Karpas-422 (cell line): Measurements from ENCODE around the gene FIGN. TPM values are rescaled to one million over a fixed set of nuclear protein-coding genes. Genes with fewer than 3 reads are reported as not detected.

Experiments used
- DNase-seq: peaks from one replicate; pipeline ENCODE4 v3.0.0-alpha.2; 2015
- H2AFZ ChIP-seq: fragments of 200-600 bp; sonication (generic); 2 replicates; pipeline ENCODE4 v1.6.1; 2014; ENCODE audit warnings: antibody characterized with exemption, low read length, mixed read lengths
- H3K27ac ChIP-seq: fragments of 200-600 bp; sonication (generic); 2 replicates; pipeline ENCODE4 v1.5.1; 2014; ENCODE audit warnings: mild to moderate bottlenecking, low read length, moderate library complexity
- H3K27me3 ChIP-seq: fragments of 200-600 bp; sonication (generic); 2 replicates; pipeline ENCODE4 v1.6.1; 2014; ENCODE audit warnings: low read length, mixed read lengths
- H3K36me3 ChIP-seq: fragments of 200-600 bp; sonication (generic); 2 replicates; pipeline ENCODE4 v1.6.1; 2014; ENCODE audit warnings: low read length, mixed read lengths; ENCODE audit not compliant: insufficient read depth
- H3K4me1 ChIP-seq: fragments of 200-600 bp; sonication (generic); 2 replicates; pipeline ENCODE4 v1.6.1; 2014; ENCODE audit warnings: mild to moderate bottlenecking, low read length, mixed read lengths
- H3K4me2 ChIP-seq: fragments of 200-600 bp; sonication (generic); 2 replicates; pipeline ENCODE4 v1.6.1; 2014; ENCODE audit warnings: low read length, low read depth, mild to moderate bottlenecking; ENCODE audit not compliant: poor library complexity, severe bottlenecking
- H3K4me3 ChIP-seq: fragments of 200-600 bp; sonication (generic); 2 replicates; pipeline ENCODE4 v1.5.1; 2014; ENCODE audit warnings: mild to moderate bottlenecking, antibody characterized with exemption, low read length, mixed read lengths
- H3K79me2 ChIP-seq: fragments of 200-600 bp; sonication (generic); 2 replicates; pipeline ENCODE4 v1.6.1; 2014; ENCODE audit warnings: mild to moderate bottlenecking, low read length, mixed read lengths
- H3K9ac ChIP-seq: fragments of 200-600 bp; sonication (generic); 2 replicates; pipeline ENCODE4 v1.6.0; 2014; ENCODE audit warnings: low read length
- H3K9me2 ChIP-seq: fragments of 200-600 bp; sonication (generic), shearing (Covaris generic); replicated peaks from 2 replicates; pipeline ENCODE4 v1.6.0; 2014; ENCODE audit warnings: mild to moderate bottlenecking, low read length, moderate library complexity; ENCODE audit not compliant: insufficient read depth
- H3K9me3 ChIP-seq: fragments of 300-700, 200-600 bp; sonication (generic); 2 replicates; pipeline ENCODE4 v1.6.1; 2014; ENCODE audit warnings: low read length, mixed read lengths
- H4K20me1 ChIP-seq: fragments of 200-600 bp; sonication (generic); 2 replicates; pipeline ENCODE4 v1.6.1; 2014; ENCODE audit warnings: mild to moderate bottlenecking, antibody characterized with exemption, low read length, low read depth; ENCODE audit not compliant: insufficient read depth
- total RNA-seq: library from RNA; depleted of rRNA; stranded (reverse); fragments of >200 nt; shearing (Covaris generic); gene quantifications from 2 replicates; pipeline ENCODE4 v1.2.3, GENCODE V29; 2014; ENCODE audit warnings: low replicate concordance

The FIGN gene
- total RNA-seq, 1 experiment from 2014 or later = not detected

DNA sequence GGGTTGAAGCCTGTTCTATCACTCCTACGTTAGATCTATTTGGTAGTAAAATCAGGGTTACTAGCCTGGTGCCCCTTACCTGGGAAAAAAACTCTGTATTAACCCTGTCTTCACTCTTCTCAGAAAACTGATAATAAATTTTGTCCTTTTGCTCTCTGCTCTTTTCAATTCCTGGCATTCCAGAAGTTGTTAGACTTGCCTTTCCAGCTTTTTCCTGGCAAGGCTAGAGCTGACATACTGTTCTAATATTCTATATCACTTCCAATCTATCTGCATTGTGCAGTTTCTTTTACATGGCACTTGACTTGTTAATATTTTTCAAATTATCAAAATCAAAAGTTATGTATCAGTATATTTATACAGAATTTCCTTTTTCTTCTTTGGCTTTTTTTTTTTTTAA lies 162.2 kb downstream of the FIGN start:
- H4K20me1 ChIP-seq = no peaks in the 10 kb centered on the region
- H3K9ac ChIP-seq = no peak overlapping the region
- H3K27me3 ChIP-seq = no peaks in the 10 kb centered on the region
- DNase-seq = no peak
- no peak overlapping the region for H3K4me3 ChIP-seq
- H3K79me2 ChIP-seq = no peaks in the 10 kb centered on the region
- H3K9me2 ChIP-seq = no peaks in the 10 kb centered on the region
- no peak overlapping the region for H3K4me2 ChIP-seq
- no peaks in the 10 kb centered on the region for H3K36me3 ChIP-seq
- no peaks in the 10 kb centered on the region; the same call in 1 of the 2 replicates for H3K9me3 ChIP-seq
- H3K4me1 ChIP-seq = peaks cover 4% of the 10 kb centered on the region
- H2AFZ ChIP-seq = no peak overlapping the region
- no peak overlapping the region for H3K27ac ChIP-seq

DNA sequence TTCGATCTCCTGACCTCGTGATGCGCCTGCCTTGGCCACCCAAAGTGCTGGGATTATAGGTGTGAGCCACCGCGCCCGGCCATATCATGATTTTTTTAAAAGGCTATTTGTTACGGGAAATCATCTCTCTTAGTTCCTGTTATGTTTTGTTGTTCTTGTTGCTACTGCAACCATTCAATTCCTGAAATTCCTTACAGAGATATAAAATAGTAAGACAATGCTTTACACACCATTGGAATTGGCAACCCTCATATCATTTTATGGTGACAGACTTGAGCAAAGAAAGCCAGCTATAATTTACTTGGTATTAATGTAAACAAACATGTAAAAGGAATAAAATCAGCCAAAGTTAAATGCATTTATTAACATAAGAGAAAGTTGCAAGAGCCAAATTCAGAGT lies 163.0 kb downstream of the FIGN start:
- no peak overlapping the region for H3K4me3 ChIP-seq
- no peaks in the 10 kb centered on the region; the same call in 1 of the 2 replicates for H3K9me3 ChIP-seq
- no peaks in the 10 kb centered on the region for H3K36me3 ChIP-seq
- no peak for DNase-seq
- H4K20me1 ChIP-seq = no peaks in the 10 kb centered on the region
- H3K9me2 ChIP-seq = no peaks in the 10 kb centered on the region
- no peak overlapping the region for H2AFZ ChIP-seq
- H3K27ac ChIP-seq = no peak overlapping the region
- peaks cover 4% of the 10 kb centered on the region for H3K4me1 ChIP-seq
- no peak overlapping the region for H3K4me2 ChIP-seq
- H3K79me2 ChIP-seq = no peaks in the 10 kb centered on the region
- no peak overlapping the region for H3K9ac ChIP-seq
- no peaks in the 10 kb centered on the region for H3K27me3 ChIP-seq

DNA sequence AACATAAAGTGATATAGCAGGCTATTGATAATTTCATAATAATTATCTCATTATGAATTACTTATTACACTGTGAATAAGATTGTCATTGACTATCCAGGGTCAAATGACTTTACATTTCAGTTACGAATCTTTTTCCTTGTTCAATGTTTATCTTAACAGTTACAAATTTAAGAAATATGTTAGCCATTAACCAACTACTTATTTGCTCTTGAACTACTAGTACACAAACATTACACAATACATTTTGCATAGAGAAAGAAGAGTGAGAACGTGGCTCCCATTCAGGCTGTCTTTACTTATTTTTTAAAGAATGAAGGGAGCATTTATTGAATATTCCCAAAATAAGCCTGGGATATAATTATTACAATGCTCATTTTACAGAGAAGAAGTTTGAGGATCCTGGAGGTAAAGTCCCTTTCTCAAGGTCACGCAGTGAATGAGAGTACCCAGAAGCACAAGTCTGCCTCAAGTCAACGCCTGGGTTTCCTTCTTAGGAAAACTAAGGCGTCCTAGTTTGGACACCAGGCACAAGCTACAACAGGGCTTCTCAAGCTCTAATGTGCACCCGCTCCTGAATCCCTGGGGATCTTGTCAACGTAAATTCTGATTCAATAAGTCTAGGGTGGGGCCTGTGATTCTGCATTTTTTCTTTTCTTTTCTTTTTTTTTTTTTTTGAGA lies 164.2 kb downstream of the FIGN start:
- Histone ChIP-seq H3K4me1 (peaks cover 4% of the 10 kb centered on the region), H3K27ac (no peak overlapping the region), H3K36me3 (no peaks in the 10 kb centered on the region), H3K79me2 (no peaks in the 10 kb centered on the region), H3K9me3 (no peaks in the 10 kb centered on the region; the same call in 1 of the 2 replicates), H3K4me3 (no peak overlapping the region), H2AFZ (no peak overlapping the region), H4K20me1 (no peaks in the 10 kb centered on the region), H3K9ac (no peak overlapping the region), H3K9me2 (no peaks in the 10 kb centered on the region), H3K4me2 (no peak overlapping the region), H3K27me3 (no peaks in the 10 kb centered on the region)
- DNase-seq = no peak

DNA sequence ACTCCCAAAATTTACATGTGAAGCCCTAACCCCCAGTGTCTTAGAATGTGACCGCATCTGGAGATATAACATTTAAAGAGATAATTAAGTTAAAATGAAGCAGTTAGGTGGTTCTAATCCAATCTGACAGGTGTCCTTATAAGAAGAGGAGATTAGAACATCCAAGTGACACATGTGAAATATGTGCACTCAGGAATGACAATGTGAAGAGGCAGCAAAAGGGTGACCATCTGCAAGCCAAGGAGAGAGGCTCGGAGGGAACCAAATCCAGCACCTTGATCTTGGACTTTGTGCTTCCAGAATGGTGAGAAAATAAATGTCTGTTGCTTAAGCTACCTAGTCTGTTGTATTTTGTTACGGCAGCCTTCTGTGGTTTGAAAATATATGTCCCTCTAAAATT lies 165.4 kb downstream of the FIGN start:
- no peak overlapping the region for H3K27ac ChIP-seq
- no peaks in the 10 kb centered on the region for H3K27me3 ChIP-seq
- no peaks in the 10 kb centered on the region for H3K36me3 ChIP-seq
- H3K9ac ChIP-seq = no peak overlapping the region
- no peaks in the 10 kb centered on the region for H3K79me2 ChIP-seq
- DNase-seq = no peak
- H3K9me2 ChIP-seq = no peaks in the 10 kb centered on the region
- H3K4me1 ChIP-seq = peaks cover 4% of the 10 kb centered on the region
- H4K20me1 ChIP-seq = no peaks in the 10 kb centered on the region
- no peaks in the 10 kb centered on the region; the same call in 1 of the 2 replicates for H3K9me3 ChIP-seq
- H3K4me2 ChIP-seq = no peak overlapping the region
- no peak overlapping the region for H2AFZ ChIP-seq
- no peak overlapping the region for H3K4me3 ChIP-seq

DNA sequence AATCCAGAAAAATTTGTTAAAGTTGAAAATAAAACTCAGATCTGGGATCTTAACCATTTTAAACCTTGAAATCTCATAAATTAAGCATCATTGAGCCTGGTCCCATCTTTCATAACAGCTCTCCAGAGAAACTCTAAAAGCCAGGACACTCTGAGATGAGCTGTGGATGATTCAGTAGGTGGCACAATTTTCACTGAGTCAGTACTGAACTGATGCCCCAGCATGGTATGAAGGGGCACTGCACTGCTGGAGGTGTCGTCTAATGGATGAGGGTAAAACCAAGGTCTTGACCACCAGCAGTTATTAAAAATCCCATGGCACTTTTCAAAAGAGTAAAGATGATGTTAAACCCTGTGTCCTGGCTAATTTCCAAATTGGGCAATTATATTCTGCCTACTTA lies 170.6 kb downstream of the FIGN start:
- Histone ChIP-seq H3K9me2 (no peaks in the 10 kb centered on the region), H3K4me3 (no peak overlapping the region), H3K4me2 (no peak overlapping the region), H2AFZ (no peak overlapping the region), H3K4me1 (no peaks in the 10 kb centered on the region), H3K9ac (no peak overlapping the region), H4K20me1 (no peaks in the 10 kb centered on the region), H3K27me3 (no peaks in the 10 kb centered on the region), H3K79me2 (no peaks in the 10 kb centered on the region), H3K36me3 (no peaks in the 10 kb centered on the region), H3K9me3 (no peaks in the 10 kb centered on the region), H3K27ac (no peak overlapping the region)
- DNase-seq = no peak

DNA sequence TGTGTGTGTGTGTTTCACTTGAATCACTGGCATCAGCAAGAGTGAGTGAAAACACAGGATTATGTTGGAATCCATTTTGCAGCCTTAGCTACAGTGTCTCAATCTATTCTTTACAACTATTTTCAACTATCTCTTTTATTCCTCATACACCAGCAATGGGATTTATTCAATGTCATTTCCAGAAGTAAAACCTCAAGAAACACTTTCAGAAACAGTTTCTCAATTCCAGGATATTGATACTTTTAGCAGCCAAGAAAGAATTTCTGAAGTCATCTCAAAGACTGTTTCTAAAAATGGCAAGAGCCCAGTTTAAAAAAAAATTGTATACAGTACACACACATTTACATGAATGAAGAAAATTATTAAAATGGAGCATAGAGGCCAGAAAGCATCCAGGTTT lies 171.6 kb downstream of the FIGN start:
- H3K79me2 ChIP-seq = no peaks in the 10 kb centered on the region
- no peak overlapping the region for H3K4me2 ChIP-seq
- no peak for DNase-seq
- H3K9me2 ChIP-seq = no peaks in the 10 kb centered on the region
- no peaks in the 10 kb centered on the region for H3K4me1 ChIP-seq
- H3K4me3 ChIP-seq = no peak overlapping the region
- H4K20me1 ChIP-seq = no peaks in the 10 kb centered on the region
- H3K9ac ChIP-seq = no peak overlapping the region
- no peaks in the 10 kb centered on the region for H3K9me3 ChIP-seq
- H3K36me3 ChIP-seq = no peaks in the 10 kb centered on the region
- H3K27me3 ChIP-seq = no peaks in the 10 kb centered on the region
- H2AFZ ChIP-seq = no peak overlapping the region
- H3K27ac ChIP-seq = no peak overlapping the region

DNA sequence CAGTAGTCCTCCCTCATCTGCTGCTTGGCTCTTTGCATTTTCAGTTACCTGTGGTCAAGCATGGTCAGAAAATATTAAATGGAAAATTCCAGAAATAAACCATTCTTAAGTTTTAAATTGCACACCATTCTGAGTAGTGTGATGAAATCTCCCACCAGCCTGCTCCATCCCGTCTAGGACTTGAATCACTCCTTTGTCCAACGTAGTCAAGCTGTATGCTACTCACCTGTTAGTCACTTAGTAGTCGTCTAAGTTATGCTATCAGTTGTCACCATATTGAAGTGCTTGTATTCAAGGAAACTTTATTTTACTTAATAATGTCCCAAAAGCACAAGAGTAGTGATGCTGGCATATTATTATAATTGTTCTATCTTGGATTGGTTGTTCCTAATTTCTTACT lies 172.5 kb downstream of the FIGN start:
- H3K27me3 ChIP-seq = no peaks in the 10 kb centered on the region
- no peaks in the 10 kb centered on the region for H3K36me3 ChIP-seq
- H3K9me3 ChIP-seq = no peaks in the 10 kb centered on the region
- no peak overlapping the region for H3K27ac ChIP-seq
- no peak for DNase-seq
- no peak overlapping the region for H3K9ac ChIP-seq
- no peaks in the 10 kb centered on the region for H3K79me2 ChIP-seq
- H3K4me1 ChIP-seq = no peaks in the 10 kb centered on the region
- no peak overlapping the region for H3K4me2 ChIP-seq
- no peak overlapping the region for H3K4me3 ChIP-seq
- no peak overlapping the region for H2AFZ ChIP-seq
- H4K20me1 ChIP-seq = no peaks in the 10 kb centered on the region
- H3K9me2 ChIP-seq = no peaks in the 10 kb centered on the region

DNA sequence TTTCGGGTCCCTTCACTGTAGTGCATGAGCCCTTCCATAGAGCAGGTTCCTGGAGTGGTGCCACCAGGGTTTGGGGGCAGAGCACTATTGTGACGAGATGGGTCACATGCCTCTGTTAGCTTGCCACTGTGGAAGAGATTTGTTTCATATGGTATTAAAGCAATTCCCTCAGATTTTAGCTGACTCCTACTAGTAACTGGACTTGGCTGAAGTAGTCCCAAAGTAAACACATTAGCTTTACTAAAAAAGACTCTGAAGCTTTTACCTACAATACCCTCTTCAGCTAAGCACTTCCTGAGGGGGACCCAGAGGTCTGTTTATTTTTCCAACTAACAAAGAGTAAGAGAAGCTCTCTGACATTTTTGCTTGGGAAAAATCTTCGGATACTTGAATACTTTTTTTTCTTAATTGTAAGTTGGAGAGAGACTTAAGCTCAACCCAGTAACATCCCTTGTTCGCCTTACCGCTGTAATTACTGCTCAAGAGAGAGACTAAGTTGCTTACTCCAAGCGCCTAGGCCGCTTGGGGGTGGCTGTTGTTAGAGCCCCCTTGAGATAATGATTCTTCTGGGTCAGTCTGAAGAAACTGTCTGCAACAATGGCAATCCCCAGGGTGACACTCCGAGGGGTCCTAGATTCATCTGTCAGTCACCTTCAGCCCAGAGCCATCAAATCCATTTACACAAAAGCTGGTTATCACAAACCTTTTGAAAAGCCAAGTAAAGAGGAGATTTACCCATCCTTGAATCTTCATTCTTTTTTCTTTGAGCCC lies 177.4 kb downstream of the FIGN start:
- Histone ChIP-seq H3K4me2 (no peak overlapping the region), H2AFZ (no peak overlapping the region), H3K9ac (no peak overlapping the region), H3K79me2 (no peaks in the 10 kb centered on the region), H3K9me3 (no peaks in the 10 kb centered on the region), H3K9me2 (no peaks in the 10 kb centered on the region), H3K4me3 (no peak overlapping the region), H4K20me1 (no peaks in the 10 kb centered on the region), H3K36me3 (no peaks in the 10 kb centered on the region), H3K27me3 (no peaks in the 10 kb centered on the region), H3K27ac (no peak overlapping the region), H3K4me1 (no peaks in the 10 kb centered on the region)
- DNase-seq = no peak
